ENCODE measurements around the gene GCN1.

DNA sequence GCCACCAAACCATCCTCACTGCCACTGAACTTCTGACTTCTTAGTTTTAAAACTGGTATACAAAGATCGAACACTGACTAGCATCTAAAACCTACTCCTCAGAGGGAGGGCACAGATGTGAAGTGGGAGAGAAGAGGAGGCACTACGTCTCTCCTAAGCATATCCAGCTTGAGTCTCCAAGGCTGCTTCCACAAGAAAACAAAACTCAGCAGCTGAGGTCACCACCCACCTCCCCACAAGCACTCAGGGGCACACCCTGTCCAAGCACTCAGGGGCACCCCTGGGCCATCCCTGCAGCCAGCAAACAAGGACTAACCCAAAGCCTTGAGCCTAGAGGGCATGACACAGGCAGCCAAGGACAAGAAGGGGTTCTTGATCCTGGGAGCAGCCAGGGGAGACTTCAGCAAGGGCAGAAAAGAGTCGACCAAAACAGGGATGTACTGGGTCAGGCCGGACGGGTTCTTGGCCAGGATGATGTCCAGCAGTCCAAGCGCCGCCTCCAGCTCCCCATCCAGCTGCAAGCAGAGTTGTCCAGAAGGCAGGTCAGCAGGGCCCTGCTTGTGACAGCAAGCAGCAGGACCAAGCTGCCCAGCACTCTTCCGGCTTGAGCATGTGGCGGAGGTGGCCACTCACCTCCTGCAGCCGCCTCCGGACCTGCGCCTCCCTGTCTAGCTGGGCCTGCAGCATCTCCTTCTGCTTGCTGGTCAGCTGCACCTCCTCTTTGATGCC lies 34.8 kb downstream of the GCN1 start:
- TF ChIP-seq, protein P1, sequence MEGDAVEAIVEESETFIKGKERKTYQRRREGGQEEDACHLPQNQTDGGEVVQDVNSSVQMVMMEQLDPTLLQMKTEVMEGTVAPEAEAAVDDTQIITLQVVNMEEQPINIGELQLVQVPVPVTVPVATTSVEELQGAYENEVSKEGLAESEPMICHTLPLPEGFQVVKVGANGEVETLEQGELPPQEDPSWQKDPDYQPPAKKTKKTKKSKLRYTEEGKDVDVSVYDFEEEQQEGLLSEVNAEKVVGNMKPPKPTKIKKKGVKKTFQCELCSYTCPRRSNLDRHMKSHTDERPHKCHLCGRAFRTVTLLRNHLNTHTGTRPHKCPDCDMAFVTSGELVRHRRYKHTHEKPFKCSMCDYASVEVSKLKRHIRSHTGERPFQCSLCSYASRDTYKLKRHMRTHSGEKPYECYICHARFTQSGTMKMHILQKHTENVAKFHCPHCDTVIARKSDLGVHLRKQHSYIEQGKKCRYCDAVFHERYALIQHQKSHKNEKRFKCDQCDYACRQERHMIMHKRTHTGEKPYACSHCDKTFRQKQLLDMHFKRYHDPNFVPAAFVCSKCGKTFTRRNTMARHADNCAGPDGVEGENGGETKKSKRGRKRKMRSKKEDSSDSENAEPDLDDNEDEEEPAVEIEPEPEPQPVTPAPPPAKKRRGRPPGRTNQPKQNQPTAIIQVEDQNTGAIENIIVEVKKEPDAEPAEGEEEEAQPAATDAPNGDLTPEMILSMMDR (IDR thresholded peaks at IDR 0.05) = no peak
- TF ChIP-seq POLR2A (IDR thresholded peaks at IDR 0.05) (no peak), POLR2AphosphoS5 (IDR thresholded peaks at IDR 0.05) (no peak)

Measured in prostate gland (tissue), 2 donors.